Measurements from ENCODE around the gene LARGE1. TPM values are rescaled to one million over a fixed set of nuclear protein-coding genes. Genes with fewer than 3 reads are reported as not detected.

Gene LARGE1
- total RNA-seq, 1 experiment from 2014 or later: 2.5 TPM

DNA sequence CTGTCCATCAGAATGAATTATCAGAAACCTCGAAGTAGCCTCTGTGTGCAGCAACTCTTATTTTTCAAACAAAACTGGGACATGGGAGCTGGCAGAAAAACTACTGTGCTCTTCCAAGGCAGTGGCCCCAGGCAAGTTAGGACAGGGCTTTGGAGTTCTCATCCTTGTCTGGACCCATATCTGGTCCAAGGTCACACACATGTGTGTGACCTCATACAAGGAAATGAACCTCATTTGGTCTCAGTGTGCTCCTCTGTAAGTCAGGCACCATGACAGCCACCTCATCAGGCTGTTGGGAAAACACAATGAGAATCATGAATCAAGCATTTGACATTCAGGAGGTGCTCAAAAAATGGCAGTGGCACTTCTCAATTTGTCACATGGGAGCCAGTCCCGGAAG lies 25.8 kb downstream of the LARGE1 start:
- BruUV-seq (replicated peaks): no TSS peak
- CTCF ChIA-PET: no interaction called here
- POLR2A ChIA-PET: no interaction called here
- ATAC-seq: no peak
- no peak for DNase-seq (ENCODE audit: low read depth, low spot score)
- no peak overlapping the region for H3K4me3 ChIP-seq (ENCODE audit: low read depth in 2 of 2, low read length in 2 of 2)
- in situ Hi-C loops (cut with HindIII; ENCODE audit: low pct_unique_long_range_greater_than_20kb, low sequenced_read_pairs) (no loop called here), intact Hi-C loops (cut with micrococcal nuclease; ENCODE audit: unreplicated experiment) (no loop called here)
- H3K4me1 ChIP-seq (ENCODE audit: control insufficient read depth, insufficient read depth, low read length): no peaks in the 10 kb centered on the region
- H3K9me3 ChIP-seq (ENCODE audit: control insufficient read depth, insufficient read depth, low read depth, low read length): no peaks in the 10 kb centered on the region
- TF ChIP-seq, protein P1, sequence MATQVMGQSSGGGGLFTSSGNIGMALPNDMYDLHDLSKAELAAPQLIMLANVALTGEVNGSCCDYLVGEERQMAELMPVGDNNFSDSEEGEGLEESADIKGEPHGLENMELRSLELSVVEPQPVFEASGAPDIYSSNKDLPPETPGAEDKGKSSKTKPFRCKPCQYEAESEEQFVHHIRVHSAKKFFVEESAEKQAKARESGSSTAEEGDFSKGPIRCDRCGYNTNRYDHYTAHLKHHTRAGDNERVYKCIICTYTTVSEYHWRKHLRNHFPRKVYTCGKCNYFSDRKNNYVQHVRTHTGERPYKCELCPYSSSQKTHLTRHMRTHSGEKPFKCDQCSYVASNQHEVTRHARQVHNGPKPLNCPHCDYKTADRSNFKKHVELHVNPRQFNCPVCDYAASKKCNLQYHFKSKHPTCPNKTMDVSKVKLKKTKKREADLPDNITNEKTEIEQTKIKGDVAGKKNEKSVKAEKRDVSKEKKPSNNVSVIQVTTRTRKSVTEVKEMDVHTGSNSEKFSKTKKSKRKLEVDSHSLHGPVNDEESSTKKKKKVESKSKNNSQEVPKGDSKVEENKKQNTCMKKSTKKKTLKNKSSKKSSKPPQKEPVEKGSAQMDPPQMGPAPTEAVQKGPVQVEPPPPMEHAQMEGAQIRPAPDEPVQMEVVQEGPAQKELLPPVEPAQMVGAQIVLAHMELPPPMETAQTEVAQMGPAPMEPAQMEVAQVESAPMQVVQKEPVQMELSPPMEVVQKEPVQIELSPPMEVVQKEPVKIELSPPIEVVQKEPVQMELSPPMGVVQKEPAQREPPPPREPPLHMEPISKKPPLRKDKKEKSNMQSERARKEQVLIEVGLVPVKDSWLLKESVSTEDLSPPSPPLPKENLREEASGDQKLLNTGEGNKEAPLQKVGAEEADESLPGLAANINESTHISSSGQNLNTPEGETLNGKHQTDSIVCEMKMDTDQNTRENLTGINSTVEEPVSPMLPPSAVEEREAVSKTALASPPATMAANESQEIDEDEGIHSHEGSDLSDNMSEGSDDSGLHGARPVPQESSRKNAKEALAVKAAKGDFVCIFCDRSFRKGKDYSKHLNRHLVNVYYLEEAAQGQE (IDR thresholded peaks at IDR 0.05; ENCODE audit: insufficient read depth in 1 of 2, low read depth in 2 of 2, low read length in 1 of 2): no peak
- TF ChIP-seq POLR2AphosphoS5 (IDR thresholded peaks at IDR 0.05; ENCODE audit: low read depth, low read length): no peak
- no peak for TF ChIP-seq SIN3A (IDR thresholded peaks at IDR 0.05; ENCODE audit: borderline replicate concordance, insufficient read depth, low read depth, low read length)
- no peak for TF ChIP-seq TCF7L2 (IDR thresholded peaks at IDR 0.05; ENCODE audit: low read depth, low read length)
- TF ChIP-seq, protein P2, sequence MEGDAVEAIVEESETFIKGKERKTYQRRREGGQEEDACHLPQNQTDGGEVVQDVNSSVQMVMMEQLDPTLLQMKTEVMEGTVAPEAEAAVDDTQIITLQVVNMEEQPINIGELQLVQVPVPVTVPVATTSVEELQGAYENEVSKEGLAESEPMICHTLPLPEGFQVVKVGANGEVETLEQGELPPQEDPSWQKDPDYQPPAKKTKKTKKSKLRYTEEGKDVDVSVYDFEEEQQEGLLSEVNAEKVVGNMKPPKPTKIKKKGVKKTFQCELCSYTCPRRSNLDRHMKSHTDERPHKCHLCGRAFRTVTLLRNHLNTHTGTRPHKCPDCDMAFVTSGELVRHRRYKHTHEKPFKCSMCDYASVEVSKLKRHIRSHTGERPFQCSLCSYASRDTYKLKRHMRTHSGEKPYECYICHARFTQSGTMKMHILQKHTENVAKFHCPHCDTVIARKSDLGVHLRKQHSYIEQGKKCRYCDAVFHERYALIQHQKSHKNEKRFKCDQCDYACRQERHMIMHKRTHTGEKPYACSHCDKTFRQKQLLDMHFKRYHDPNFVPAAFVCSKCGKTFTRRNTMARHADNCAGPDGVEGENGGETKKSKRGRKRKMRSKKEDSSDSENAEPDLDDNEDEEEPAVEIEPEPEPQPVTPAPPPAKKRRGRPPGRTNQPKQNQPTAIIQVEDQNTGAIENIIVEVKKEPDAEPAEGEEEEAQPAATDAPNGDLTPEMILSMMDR (IDR thresholded peaks at IDR 0.05): no peak
- H3K27me3 ChIP-seq (ENCODE audit: control insufficient read depth, insufficient read depth, low read length): no peaks in the 10 kb centered on the region
- H3K36me3 ChIP-seq (ENCODE audit: control insufficient read depth, insufficient read depth, low read length): no peaks in the 10 kb centered on the region
- H3K27ac ChIP-seq (ENCODE audit: low read length): no peak overlapping the region

DNA sequence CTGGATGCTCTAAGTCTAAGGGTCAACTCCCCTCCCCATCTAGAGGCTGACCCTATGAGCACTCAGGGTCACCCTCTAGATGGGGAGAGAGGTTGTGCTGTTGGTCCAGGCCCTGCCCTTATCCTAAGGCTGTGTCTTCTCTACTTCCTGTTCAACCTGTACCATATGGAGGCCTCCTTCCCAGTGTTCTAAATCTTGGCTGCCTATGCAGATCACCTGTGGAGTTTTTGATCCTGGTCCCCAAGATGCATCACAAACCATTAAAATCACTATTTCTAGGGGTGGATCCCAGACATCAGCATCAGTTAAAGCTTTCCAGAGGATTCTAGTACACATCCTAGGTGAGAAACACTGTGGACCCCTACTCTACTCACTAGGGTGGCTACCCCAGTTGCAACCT lies 26.2 kb downstream of the LARGE1 start:
- ChIA-PET POLR2A (no interaction called here), CTCF (no interaction called here)
- Histone ChIP-seq H3K4me1 (ENCODE audit: control insufficient read depth, insufficient read depth, low read length) (no peaks in the 10 kb centered on the region), H3K4me3 (ENCODE audit: low read depth in 2 of 2, low read length in 2 of 2) (no peak overlapping the region), H3K27ac (ENCODE audit: low read length) (no peak overlapping the region), H3K9me3 (ENCODE audit: control insufficient read depth, insufficient read depth, low read depth, low read length) (no peaks in the 10 kb centered on the region), H3K36me3 (ENCODE audit: control insufficient read depth, insufficient read depth, low read length) (no peaks in the 10 kb centered on the region), H3K27me3 (ENCODE audit: control insufficient read depth, insufficient read depth, low read length) (no peaks in the 10 kb centered on the region)
- intact Hi-C loops (cut with micrococcal nuclease; ENCODE audit: unreplicated experiment) (no loop called here), in situ Hi-C loops (cut with HindIII; ENCODE audit: low pct_unique_long_range_greater_than_20kb, low sequenced_read_pairs) (no loop called here)
- no peak for TF ChIP-seq TCF7L2 (IDR thresholded peaks at IDR 0.05; ENCODE audit: low read depth, low read length)
- no peak for TF ChIP-seq POLR2AphosphoS5 (IDR thresholded peaks at IDR 0.05; ENCODE audit: low read depth, low read length)
- TF ChIP-seq, protein P2 (IDR thresholded peaks at IDR 0.05): no peak
- no peak for TF ChIP-seq SIN3A (IDR thresholded peaks at IDR 0.05; ENCODE audit: borderline replicate concordance, insufficient read depth, low read depth, low read length)
- TF ChIP-seq, protein P1 (IDR thresholded peaks at IDR 0.05; ENCODE audit: insufficient read depth in 1 of 2, low read depth in 2 of 2, low read length in 1 of 2): no peak
- ATAC-seq (no peak), DNase-seq (ENCODE audit: low read depth, low spot score) (no peak)
- no TSS peak for BruUV-seq (replicated peaks)

Measured in Panc1 (cell line).